ENCODE measurements around the gene LBH.

The LBH gene

DNA sequence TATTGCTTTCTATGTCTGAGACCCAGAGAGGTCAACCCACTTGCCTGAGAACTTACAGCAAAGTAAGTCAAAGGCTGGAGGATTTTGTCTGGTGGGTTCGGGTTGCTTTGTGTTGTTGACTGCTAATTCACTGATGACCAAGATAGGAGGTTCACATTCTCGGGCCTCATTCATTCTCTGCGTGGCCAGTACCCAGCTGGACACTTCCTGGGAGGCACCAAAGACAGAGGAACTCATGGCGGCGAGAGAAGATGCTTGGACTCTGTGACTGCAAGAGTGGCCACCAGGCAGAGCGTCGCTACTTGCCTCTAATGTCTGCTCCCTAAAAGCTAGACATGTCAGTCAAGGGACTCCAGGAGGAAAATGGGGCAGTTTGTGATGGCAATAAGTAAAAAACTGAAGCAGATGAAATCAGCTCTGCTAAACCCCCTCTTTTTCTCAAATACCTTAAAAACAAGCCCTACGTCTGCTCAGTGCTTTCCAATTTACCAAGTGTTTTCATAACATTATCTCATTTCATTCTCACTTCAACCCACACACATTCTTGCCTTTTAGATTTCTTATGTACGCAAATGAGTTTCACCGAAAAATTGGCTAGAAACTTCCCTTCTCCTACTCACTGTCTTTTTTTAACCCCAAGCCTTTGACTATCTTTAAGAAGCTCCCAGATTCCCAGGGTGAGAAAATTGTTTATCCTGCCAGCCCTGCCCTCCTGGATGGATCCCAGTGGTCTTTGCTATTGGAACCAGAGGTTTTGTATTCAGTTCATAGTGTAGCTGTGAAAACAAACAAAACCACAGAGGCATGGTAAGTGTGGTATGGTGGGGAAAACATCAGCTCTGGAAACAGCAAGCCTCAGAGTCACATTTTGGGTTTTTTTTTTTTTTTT is 4.9 kb upstream of the LBH start:
- TF ChIP-seq, protein P1, sequence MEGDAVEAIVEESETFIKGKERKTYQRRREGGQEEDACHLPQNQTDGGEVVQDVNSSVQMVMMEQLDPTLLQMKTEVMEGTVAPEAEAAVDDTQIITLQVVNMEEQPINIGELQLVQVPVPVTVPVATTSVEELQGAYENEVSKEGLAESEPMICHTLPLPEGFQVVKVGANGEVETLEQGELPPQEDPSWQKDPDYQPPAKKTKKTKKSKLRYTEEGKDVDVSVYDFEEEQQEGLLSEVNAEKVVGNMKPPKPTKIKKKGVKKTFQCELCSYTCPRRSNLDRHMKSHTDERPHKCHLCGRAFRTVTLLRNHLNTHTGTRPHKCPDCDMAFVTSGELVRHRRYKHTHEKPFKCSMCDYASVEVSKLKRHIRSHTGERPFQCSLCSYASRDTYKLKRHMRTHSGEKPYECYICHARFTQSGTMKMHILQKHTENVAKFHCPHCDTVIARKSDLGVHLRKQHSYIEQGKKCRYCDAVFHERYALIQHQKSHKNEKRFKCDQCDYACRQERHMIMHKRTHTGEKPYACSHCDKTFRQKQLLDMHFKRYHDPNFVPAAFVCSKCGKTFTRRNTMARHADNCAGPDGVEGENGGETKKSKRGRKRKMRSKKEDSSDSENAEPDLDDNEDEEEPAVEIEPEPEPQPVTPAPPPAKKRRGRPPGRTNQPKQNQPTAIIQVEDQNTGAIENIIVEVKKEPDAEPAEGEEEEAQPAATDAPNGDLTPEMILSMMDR (conservative IDR thresholded peaks at IDR 0.05; ENCODE audit: low read depth, low read length), result no peak
- DNase-seq (ENCODE audit: low read depth), result no peak
- no peak overlapping the region for H3K4me3 ChIP-seq (ENCODE audit: low read length)

DNA sequence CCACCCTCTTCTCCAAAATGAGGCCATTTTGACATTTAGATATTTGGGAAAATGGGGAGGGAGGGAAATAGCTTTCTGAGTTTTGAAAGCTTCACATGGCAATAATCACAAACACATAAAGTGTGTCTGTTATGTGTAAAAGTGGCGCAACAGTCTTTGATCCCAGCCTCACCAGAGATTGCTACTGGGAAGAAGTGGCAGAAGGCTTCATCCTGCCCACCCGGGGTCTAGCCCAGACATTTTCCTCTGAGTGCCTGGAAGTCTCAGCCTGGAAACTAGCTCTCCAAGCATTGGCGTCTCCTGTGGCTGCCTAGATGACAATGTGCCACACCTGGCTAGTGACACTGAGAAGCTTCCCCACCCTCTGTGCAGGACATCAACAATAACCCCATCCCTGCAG is 1.7 kb upstream of the LBH start:
- TF ChIP-seq, protein P1 (conservative IDR thresholded peaks at IDR 0.05; ENCODE audit: low read depth, low read length), result no peak
- no peak overlapping the region for H3K4me3 ChIP-seq (ENCODE audit: low read length)
- DNase-seq (ENCODE audit: low read depth), result no peak

DNA sequence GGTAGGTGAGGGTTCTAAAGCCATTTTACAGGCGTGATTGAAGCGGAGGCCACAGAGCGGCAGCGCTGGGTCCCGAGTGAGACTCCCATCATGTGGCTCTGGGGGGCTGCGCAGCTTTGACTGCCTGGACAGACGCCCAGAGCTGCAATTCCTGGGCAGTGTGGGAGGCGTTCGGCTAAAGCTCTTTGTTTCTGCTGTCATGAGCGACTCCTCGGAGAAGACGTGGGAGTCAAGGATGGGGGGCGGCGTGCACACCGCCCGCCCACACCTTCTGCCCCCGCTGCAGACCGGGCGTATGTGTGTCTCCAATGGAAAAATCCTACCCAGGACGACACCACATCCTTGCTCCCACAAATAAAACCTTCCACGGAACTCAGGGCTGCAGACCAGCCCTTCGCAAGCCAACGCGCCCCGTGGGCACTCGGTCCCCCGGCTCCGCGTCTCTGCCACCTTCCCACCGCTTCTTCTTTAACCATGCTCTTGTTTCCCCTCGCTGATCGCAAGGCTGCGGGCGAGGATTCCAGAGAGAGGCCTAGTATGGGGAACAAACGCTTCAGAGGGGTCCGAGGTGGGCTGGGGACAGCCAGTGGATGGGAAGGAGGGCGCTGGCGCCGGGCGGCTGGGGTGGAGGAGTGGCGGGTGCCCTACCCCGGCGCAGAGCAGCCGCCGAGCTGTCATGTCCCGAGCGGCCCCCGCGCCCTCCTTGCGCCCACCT is 680 bp upstream of the LBH start:
- peak; percentile 64 for DNase-seq (ENCODE audit: low read depth)
- TF ChIP-seq, protein P1 (conservative IDR thresholded peaks at IDR 0.05; ENCODE audit: low read depth, low read length), result peak; percentile 38
- peak overlapping the region; percentile 91 for H3K4me3 ChIP-seq (ENCODE audit: low read length)

DNA sequence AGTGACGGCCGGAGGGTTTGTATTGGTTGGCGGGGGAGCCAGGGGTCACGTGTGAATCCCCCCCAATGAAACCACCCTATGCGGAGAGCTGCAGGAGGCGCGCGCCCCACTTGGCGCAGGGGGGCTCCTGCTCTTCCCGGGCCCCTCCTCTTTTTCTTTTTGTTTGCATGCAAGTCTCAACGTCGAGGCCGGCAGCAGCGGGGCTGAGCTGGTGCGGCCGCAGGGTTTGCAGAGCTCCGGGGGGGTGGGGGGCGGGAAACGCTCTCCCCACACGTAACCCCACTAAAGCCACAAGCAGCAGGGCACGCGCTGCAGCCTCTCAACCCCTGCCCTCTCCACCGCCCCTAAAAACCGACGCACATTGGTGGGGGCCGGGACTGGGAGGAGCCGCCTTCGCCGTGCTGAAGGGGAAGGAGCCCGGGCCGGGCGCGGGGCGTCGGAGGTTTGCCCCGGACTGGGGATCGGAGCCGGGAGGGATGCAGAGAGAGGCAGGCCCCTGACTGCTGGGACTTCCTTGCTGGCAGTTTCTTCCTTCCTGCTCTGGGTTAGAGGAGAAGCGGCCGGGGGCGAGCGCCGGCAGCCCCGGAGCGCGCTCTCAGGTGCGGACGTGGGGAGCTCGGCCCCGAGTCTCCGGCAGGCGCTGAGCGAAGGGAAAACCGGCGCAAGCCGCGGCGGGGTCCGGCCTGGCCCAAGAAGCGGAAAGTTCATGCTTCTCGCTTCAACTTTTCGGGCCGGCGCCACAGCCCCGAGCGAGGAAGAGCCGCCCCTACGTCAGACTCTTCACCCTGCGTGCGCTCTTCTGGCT is 864 bp downstream of the LBH start:
- TF ChIP-seq, protein P1 (conservative IDR thresholded peaks at IDR 0.05; ENCODE audit: low read depth, low read length), result no peak
- peak overlapping the region; percentile 91 for H3K4me3 ChIP-seq (ENCODE audit: low read length)
- DNase-seq (ENCODE audit: low read depth), result no peak

DNA sequence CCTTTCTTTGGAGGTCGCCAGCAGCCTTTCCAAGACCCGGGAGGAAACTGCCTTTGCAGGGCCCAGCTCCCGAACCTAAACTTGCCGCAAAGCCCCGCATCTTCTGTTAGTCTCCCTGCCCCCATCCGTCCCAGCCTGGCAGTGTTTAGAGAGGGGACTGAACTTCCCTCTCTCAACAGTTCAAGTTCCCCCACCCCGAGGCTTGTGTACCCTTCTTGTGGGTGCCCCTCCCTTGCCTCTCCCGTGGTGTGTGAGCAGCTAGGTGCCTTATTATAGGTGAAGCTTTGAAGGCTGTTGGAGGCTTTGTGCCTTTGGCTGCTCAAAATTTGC is 1.4 kb downstream of the LBH start:
- DNase-seq (ENCODE audit: low read depth), result no peak
- peak overlapping the region; percentile 91 for H3K4me3 ChIP-seq (ENCODE audit: low read length)
- TF ChIP-seq, protein P1 (conservative IDR thresholded peaks at IDR 0.05; ENCODE audit: low read depth, low read length), result no peak

DNA sequence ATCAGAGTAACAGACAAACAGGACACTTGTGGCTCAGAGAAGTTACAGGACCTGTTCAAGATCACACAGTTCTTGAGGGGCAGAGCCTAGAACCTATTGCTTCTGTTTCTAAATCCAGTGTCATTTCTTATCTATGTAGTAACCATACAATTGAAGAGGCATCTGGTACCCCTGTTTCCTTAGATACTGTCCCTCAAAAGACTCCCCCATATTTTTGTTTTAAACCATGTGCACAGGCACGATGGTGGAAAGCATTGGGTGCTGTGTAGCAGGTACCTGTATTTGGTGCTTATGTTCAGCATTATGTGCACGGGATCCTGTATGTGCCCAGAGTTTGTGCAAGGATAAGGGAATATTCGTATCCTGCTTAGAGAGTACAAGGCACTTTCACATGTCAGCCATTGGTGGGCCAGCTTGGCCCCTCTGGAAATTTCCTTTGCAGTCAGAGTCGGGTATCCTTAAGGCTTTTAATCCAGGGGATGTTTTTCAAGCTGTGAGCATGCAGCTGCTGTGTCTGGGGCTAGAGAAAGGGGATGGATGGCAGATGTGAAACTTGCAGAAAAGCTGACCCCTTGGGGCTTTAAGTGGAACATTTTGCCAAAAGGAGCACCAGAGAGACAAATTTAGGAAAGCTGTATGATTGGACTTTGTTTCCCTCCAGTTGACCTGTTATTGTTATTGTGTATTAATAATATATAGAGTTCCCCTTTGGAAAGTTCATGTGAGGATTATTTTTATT is 2.1 kb downstream of the LBH start:
- no peak for DNase-seq (ENCODE audit: low read depth)
- H3K4me3 ChIP-seq (ENCODE audit: low read length), result peak overlapping the region; percentile 91
- TF ChIP-seq, protein P1 (conservative IDR thresholded peaks at IDR 0.05; ENCODE audit: low read depth, low read length), result no peak

All from retinal pigment epithelial cell (primary cell).